GM12878 (cell line): ENCODE measurements around the gene SEMA5A. TPM values are rescaled to one million over a fixed set of nuclear protein-coding genes. Genes with fewer than 3 reads are reported as not detected.

Source experiments
- ATAC-seq: fragments of 200-7000 bp; cut with Tn5 transposase; 3 replicates; pipeline ENCODE4 v1.9.1; 2020; ENCODE audit warnings: mild to moderate bottlenecking, moderate library complexity
- BruUV-seq: library from RNA; stranded (reverse); fragments of 400-500 nt; replicated peaks from 2 replicates; lab custom pipeline; 2021; lab: Mats Ljungman, UMichigan
- CTCF ChIA-PET: fragments of 300-600 bp; sonication (Branson Sonifier 250); formaldehyde crosslinking; extraction: SDS; loops from one replicate; lab custom pipeline; 2021; ENCODE audit warnings: inconsistent platforms; lab: Yijun Ruan, JAX
- POLR2A ChIA-PET: fragments of 350-600 bp; formaldehyde crosslinking; extraction: SDS; loops from one replicate; lab custom pipeline; 2021; ENCODE audit warnings: inconsistent platforms; lab: Charles Lee
- RAD21 ChIA-PET: fragments of 300-600 bp; sonication (Branson Sonifier 250); formaldehyde crosslinking; loops from one replicate; lab custom pipeline; 2023; ENCODE audit warnings: antibody characterized with exemption; ENCODE audit not compliant: unreplicated experiment; lab: Charles Lee
- SMC1A ChIA-PET: fragments of 300-600 bp; sonication (Branson Sonifier 250); formaldehyde crosslinking; loops from one replicate; lab custom pipeline; 2023; ENCODE audit not compliant: unreplicated experiment, uncharacterized antibody; lab: Charles Lee
- DNase-seq: peaks from one replicate; pipeline ENCODE4 v3.0.0-alpha.2; 2011; ENCODE audit warnings: low read depth, low spot score
- FAIRE-seq: peaks from 3 replicates; lab custom pipeline; 2011; peaks lifted over from hg19 to GRCh38; lab: Jason Lieb, UNC
- H2AFZ ChIP-seq: 2 replicates; pipeline ENCODE4 v1.6.0; 2011; ENCODE audit warnings: low read depth, low read length, control low read depth; ENCODE audit not compliant: control insufficient read depth
- H3K27ac ChIP-seq: 2 replicates; pipeline ENCODE4 v1.5.1; 2011; ENCODE audit warnings: control low read depth; ENCODE audit not compliant: control insufficient read depth, insufficient read depth
- H3K27me3 ChIP-seq, 2 experiments: replicated peaks in 1 of 2; 2 replicates each; pipeline versions ENCODE4 v1.6.0 to v1.6.1; 2011; ENCODE audit warnings: low read length in 1 of 2; ENCODE audit not compliant: control insufficient read depth in 2 of 2, insufficient read depth in 2 of 2
- H3K36me3 ChIP-seq, 2 experiments: 2 replicates each; pipeline ENCODE4 v1.5.1; 2011; ENCODE audit warnings: low read length in 1 of 2; ENCODE audit not compliant: control insufficient read depth in 2 of 2, insufficient read depth in 2 of 2
- H3K4me1 ChIP-seq: 2 replicates; pipeline ENCODE4 v1.6.1; 2011; ENCODE audit warnings: mild to moderate bottlenecking, low read length, moderate library complexity, mixed read lengths; ENCODE audit not compliant: control insufficient read depth, insufficient read depth
- H3K4me2 ChIP-seq: 2 replicates; pipeline ENCODE4 v1.6.0; 2011; ENCODE audit warnings: control low read depth; ENCODE audit not compliant: control insufficient read depth, insufficient read depth
- H3K4me3 ChIP-seq: fragments of 200-600 bp; sonication (generic); 2 replicates; pipeline ENCODE4 v1.5.1; 2016
- H3K79me2 ChIP-seq: 2 replicates; pipeline ENCODE4 v1.6.0; 2011; ENCODE audit warnings: low read length; ENCODE audit not compliant: control insufficient read depth, insufficient read depth
- H3K9ac ChIP-seq: 2 replicates; pipeline ENCODE4 v1.8.0; 2011; ENCODE audit warnings: low read length, control low read depth, mixed read lengths; ENCODE audit not compliant: control insufficient read depth, insufficient read depth
- H3K9me3 ChIP-seq: replicated peaks from 3 replicates; pipeline ENCODE4 v1.5.1; 2011; ENCODE audit warnings: mild to moderate bottlenecking, low read length; ENCODE audit not compliant: control insufficient read depth, insufficient read depth
- H4K20me1 ChIP-seq: 2 replicates; pipeline ENCODE4 v1.6.0; 2011; ENCODE audit not compliant: control insufficient read depth, insufficient read depth
- CEBPB ChIP-seq, 2 experiments: fragments of 150-350 bp in 1 of 2; IDR thresholded peaks; 2 replicates each; pipeline ENCODE4 v1.6.1; 2012 to 2014; ENCODE audit warnings: low read depth in 2 of 2, low read length in 2 of 2, borderline replicate concordance in 1 of 2, inconsistent platforms in 1 of 2
- CHD1 ChIP-seq: IDR thresholded peaks from 2 replicates; pipeline ENCODE4 v1.6.1; 2012; ENCODE audit warnings: low read depth, low read length, improper control_type of control experiment
- EP300 ChIP-seq, 2 experiments: fragments of 150-350 bp in 1 of 2; IDR thresholded peaks; 2 replicates each; pipeline ENCODE4 v1.6.1; 2011 to 2012; ENCODE audit warnings: low read depth in 2 of 2, low read length in 2 of 2, borderline replicate concordance in 1 of 2, improper control_type of control experiment in 1 of 2, inconsistent platforms in 1 of 2; ENCODE audit not compliant: control insufficient read depth in 1 of 2
- IKZF2 ChIP-seq, 2 experiments: fragments of 450-650 bp; IDR thresholded peaks; 2 replicates each; pipeline ENCODE4 v1.6.1; 2017; ENCODE audit warnings: mild to moderate bottlenecking in 2 of 2, moderate library complexity in 2 of 2
- RAD21 ChIP-seq: IDR thresholded peaks from 2 replicates; pipeline ENCODE4 v1.6.1; 2011; ENCODE audit warnings: mild to moderate bottlenecking, low read depth, low read length, moderate library complexity; ENCODE audit not compliant: insufficient read depth
- RAD51 ChIP-seq: fragments of 450-650 bp; IDR thresholded peaks from 2 replicates; pipeline ENCODE4 v1.6.1; 2016; ENCODE audit warnings: moderate library complexity, mild to moderate bottlenecking, inconsistent platforms
- STAT3 ChIP-seq: IDR thresholded peaks from 2 replicates; pipeline ENCODE4 v1.6.1; 2011; ENCODE audit warnings: low read depth, low read length, improper control_type of control experiment
- ZBED1 ChIP-seq: IDR thresholded peaks from 2 replicates; pipeline ENCODE4 v1.6.1; 2016; ENCODE audit warnings: borderline replicate concordance
- ZNF274 ChIP-seq: IDR thresholded peaks from one replicate; pipeline ENCODE4 v1.8.0; 2011; ENCODE audit not compliant: insufficient read length, insufficient read depth
- WGBS: methylation state at CpG from one replicate; pipeline ENCODE4 v1.1.6; 2016; ENCODE audit warnings: low lambda C conversion rate; ENCODE audit not compliant: insufficient replicate concordance, insufficient coverage; ENCODE audit errors: missing lambda C conversion rate; 5-methylcytosine and 5-hydroxymethylcytosine counted together
- in situ Hi-C: fragments of 300-500 bp; cut with MboI; formaldehyde crosslinking; loops from 9 replicates; pipeline ENCODE4 v1.14.3; 2018; ENCODE audit warnings: mixed read lengths
- intact Hi-C: fragments of 100-400 bp; cut with micrococcal nuclease; formaldehyde crosslinking; loops from one replicate; pipeline ENCODE4 v1.14.2; 2022; ENCODE audit not compliant: unreplicated experiment
- polyA plus RNA-seq, 11 experiments: library from polyadenylated mRNA; depleted of rRNA in 4 of 11; unstranded in 6 of 11; stranded (reverse) in 5 of 11; fragments of >200 nt; fragmentation: Nextera tagmentation in 4 of 11; fragmentation: Illumina TruSeq in 1 of 11; extraction: Ambion mirVana in 4 of 11; extraction: Trizol in 1 of 11; gene quantifications; 1 replicate in 1 of 11; 2 replicates in 10 of 11; pipeline versions ENCODE4 v1.2.1 to v1.2.3, GENCODE V29; 2011 to 2016; ENCODE audit warnings: inconsistent platforms in 2 of 11, missing spikeins in 2 of 11, low read depth in 1 of 11
- total RNA-seq, 4 experiments: library from RNA; depleted of rRNA in 3 of 4; stranded (reverse); fragments of >200 nt in 3 of 4; fragmentation: Illumina TruSeq in 1 of 4; extraction: Trizol in 1 of 4; gene quantifications; 2 replicates each; pipeline versions ENCODE4 v1.2.1 to v1.2.3, GENCODE V29; 2013 to 2021
- TF ChIP-seq, protein P1 (sequence below): IDR thresholded peaks from 2 replicates; pipeline ENCODE4 v1.6.1; 2012; ENCODE audit warnings: low read depth, low read length, improper control_type of control experiment
- TF ChIP-seq, protein P2 (sequence below): IDR thresholded peaks from 2 replicates; pipeline ENCODE4 v1.6.1; 2011; ENCODE audit warnings: low read depth, mild to moderate bottlenecking, low read length, moderate library complexity, borderline replicate concordance; ENCODE audit errors: extremely low read depth

Gene SEMA5A
- total and polyA plus RNA-seq, 10 of the 15 experiments (the other 5 are each of a cell fraction or from before 2014, with no cell fraction given), result 0.03 to 2.4 (median 0.09) TPM; not detected in 1

DNA sequence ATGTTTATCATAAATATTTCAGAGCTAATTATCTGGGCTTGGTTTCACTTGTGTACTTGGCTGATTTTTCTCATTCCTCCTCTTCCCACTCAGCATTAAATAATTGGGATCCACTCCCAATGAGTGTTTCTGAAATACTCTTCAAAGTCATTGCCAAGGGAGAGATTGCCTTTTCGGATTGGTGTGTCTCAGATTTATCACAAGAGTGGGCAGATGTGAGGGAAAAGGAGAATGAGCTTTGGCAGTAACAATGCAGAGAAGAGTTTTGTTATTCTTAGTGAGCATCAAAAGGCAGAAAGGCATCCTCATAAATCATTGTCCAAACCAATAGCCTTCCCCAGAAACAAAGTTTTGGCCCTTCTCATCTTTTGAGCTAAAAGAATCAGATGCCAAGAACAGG, 79.2 kb downstream of the SEMA5A start:
- no TSS peak for BruUV-seq
- no peak for FAIRE-seq
- intact Hi-C loops, result no loop called here

DNA sequence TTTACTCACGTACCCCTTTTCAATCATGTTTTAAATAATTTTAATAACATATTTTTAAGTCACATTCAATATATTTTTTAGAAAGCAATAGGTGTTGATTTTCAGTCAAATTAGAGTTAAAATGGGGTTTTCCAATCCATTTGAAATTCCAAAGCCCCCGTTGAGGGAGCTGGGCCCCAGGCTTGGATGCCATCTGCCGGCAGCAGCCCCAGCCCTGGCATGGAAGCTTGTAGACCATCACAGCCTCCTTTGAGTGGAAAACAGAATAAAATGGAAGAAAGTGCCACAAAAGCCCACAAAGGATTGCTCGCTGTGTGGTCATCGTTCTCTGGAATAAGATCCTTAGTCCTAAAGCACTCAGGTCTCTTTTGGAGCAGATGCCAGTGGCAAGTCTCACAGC, 81.4 kb downstream of the SEMA5A start:
- Histone ChIP-seq H3K4me1 (no peaks in the 10 kb centered on the region), H3K27ac (no peak overlapping the region), H3K9ac (no peak overlapping the region), H2AFZ (no peak overlapping the region), H3K9me3 (no peaks in the 10 kb centered on the region), H3K27me3 (no peaks in the 10 kb centered on the region), H3K4me3 (no peak overlapping the region), H4K20me1 (no peaks in the 10 kb centered on the region), H3K4me2 (no peak overlapping the region), H3K79me2 (no peaks in the 10 kb centered on the region), H3K36me3 (no peaks in the 10 kb centered on the region)
- CTCF ChIA-PET, result no interaction called here
- RAD21 ChIA-PET, result no interaction called here
- DNase-seq (no peak), ATAC-seq (no peak), FAIRE-seq (no peak)
- TF ChIP-seq, protein P1, sequence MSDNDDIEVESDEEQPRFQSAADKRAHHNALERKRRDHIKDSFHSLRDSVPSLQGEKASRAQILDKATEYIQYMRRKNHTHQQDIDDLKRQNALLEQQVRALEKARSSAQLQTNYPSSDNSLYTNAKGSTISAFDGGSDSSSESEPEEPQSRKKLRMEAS, result no peak
- TF ChIP-seq CEBPB (IDR thresholded peaks at IDR 0.05; ENCODE audit: borderline replicate concordance in 1 of 2, low read depth in 2 of 2, low read length in 2 of 2) (no peak), CHD1 (no peak), STAT3 (no peak), EP300 (IDR thresholded peaks at IDR 0.05; ENCODE audit: borderline replicate concordance in 1 of 2, control insufficient read depth in 1 of 2, low read depth in 2 of 2, low read length in 2 of 2) (no peak), ZBED1 (no peak), RAD21 (no peak), RAD51 (no peak), IKZF2 (IDR thresholded peaks at IDR 0.05) (no peak)
- TF ChIP-seq, protein P2, sequence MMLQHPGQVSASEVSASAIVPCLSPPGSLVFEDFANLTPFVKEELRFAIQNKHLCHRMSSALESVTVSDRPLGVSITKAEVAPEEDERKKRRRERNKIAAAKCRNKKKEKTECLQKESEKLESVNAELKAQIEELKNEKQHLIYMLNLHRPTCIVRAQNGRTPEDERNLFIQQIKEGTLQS, result no peak
- SMC1A ChIA-PET, result no interaction called here
- intact Hi-C loops (no loop called here), in situ Hi-C loops (no loop called here)
- WGBS, result 40% methylated on average over 5 of the region's 5 CpGs
- no TSS peak for BruUV-seq
- POLR2A ChIA-PET, result no interaction called here

More for the DNA sequence above, 79.2 kb downstream of the SEMA5A start:
- WGBS, result 33% methylated on average over 1 of the region's 1 CpG
- in situ Hi-C loops, result no loop called here
- ChIA-PET CTCF (no interaction called here), SMC1A (interaction anchor here (1.0 kb wide), 1 partner anchor 8 kb away, joined by 3 read pairs; no protein-coding TSS in a partner anchor), RAD21 (no interaction called here)
- no peaks in the 10 kb centered on the region for H3K27me3 ChIP-seq
- H3K4me3 ChIP-seq, result no peak overlapping the region
- H3K79me2 ChIP-seq, result no peaks in the 10 kb centered on the region
- H3K4me2 ChIP-seq, result no peak overlapping the region
- H4K20me1 ChIP-seq, result no peaks in the 10 kb centered on the region
- no peaks in the 10 kb centered on the region for H3K9me3 ChIP-seq
- no peak for TF ChIP-seq ZNF274
- TF ChIP-seq, all 136 proteins: peak for 0
- no peak for DNase-seq
- no peak for ATAC-seq
- Histone ChIP-seq H3K36me3 (no peaks in the 10 kb centered on the region), H2AFZ (no peak overlapping the region), H3K27ac (no peak overlapping the region), H3K9ac (no peak overlapping the region), H3K4me1 (no peaks in the 10 kb centered on the region)
- POLR2A ChIA-PET, result no interaction called here
